Measurements from ENCODE around the gene CCDC158.

GRCh38 chr4:76306882-76307659 is 113.9 kb downstream of the CCDC158 start:
- TF ChIP-seq POLR2A (IDR thresholded peaks at IDR 0.05) (no peak), CTCF (IDR thresholded peaks at IDR 0.05) (no peak), POLR2AphosphoS5 (IDR thresholded peaks at IDR 0.05) (no peak)

Data from breast epithelium (tissue), 3 donors.